Vagina (tissue), 2 donors: ENCODE data around the gene TEAD1.

Source experiments
- POLR2A ChIP-seq, 2 donors: fragments of 450-650 bp; IDR thresholded peaks; one replicate each; pipeline ENCODE4 v1.6.1; 2017; ENCODE audit warnings: antibody characterized with exemption in 2 of 2, mild to moderate bottlenecking in 2 of 2, moderate library complexity in 2 of 2
- POLR2AphosphoS5 ChIP-seq, 2 donors: sonication (generic); formaldehyde crosslinking; IDR thresholded peaks; one replicate each; pipeline ENCODE4 v1.9.0; 2017; ENCODE audit warnings: antibody characterized with exemption in 2 of 2, mild to moderate bottlenecking in 2 of 2, low read depth in 1 of 2; ENCODE audit not compliant: insufficient read depth in 1 of 2
- TF ChIP-seq, protein P1 (sequence below), 3 experiments: fragments of 450-650 bp in 2 of 3; fragments of 200-600 bp in 1 of 3; sonication (generic) in 1 of 3; IDR thresholded peaks; one replicate each; pipeline ENCODE4 v1.5.1; 2017 to 2019; ENCODE audit warnings: antibody characterized with exemption in 3 of 3, mild to moderate bottlenecking in 2 of 3, moderate library complexity in 2 of 3

DNA sequence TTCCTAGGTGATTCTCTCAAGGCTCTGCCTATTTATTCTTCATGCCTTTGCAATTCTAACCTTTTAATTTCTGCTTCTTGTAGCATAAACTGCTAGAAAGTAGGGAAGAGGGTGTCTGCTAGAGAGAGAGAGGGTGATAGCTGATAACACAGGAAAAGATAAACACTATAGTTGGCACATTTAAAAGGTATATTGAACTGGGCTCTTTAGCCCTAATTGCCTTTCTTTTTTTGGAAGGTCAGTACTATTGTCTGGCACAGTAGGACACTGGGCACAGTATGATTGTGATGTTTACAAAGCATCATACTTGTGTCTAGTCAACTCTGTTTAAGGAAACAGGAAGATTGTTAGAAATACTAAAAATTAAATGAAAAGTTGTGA is 33.3 kb downstream of the TEAD1 start:
- TF ChIP-seq, protein P1, sequence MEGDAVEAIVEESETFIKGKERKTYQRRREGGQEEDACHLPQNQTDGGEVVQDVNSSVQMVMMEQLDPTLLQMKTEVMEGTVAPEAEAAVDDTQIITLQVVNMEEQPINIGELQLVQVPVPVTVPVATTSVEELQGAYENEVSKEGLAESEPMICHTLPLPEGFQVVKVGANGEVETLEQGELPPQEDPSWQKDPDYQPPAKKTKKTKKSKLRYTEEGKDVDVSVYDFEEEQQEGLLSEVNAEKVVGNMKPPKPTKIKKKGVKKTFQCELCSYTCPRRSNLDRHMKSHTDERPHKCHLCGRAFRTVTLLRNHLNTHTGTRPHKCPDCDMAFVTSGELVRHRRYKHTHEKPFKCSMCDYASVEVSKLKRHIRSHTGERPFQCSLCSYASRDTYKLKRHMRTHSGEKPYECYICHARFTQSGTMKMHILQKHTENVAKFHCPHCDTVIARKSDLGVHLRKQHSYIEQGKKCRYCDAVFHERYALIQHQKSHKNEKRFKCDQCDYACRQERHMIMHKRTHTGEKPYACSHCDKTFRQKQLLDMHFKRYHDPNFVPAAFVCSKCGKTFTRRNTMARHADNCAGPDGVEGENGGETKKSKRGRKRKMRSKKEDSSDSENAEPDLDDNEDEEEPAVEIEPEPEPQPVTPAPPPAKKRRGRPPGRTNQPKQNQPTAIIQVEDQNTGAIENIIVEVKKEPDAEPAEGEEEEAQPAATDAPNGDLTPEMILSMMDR (IDR thresholded peaks at IDR 0.05), result no peak
- TF ChIP-seq POLR2A (IDR thresholded peaks at IDR 0.05) (no peak), POLR2AphosphoS5 (IDR thresholded peaks at IDR 0.05; ENCODE audit: insufficient read depth in 1 of 2, low read depth in 1 of 2) (no peak)
